SK-N-SH (cell line): ENCODE results near the gene WTIP. TPM values are rescaled to one million over a fixed set of nuclear protein-coding genes. Genes with fewer than 3 reads are reported as not detected.

Experiments
- CTCF ChIA-PET: fragments of 300-600, 350-600 bp; formaldehyde crosslinking; extraction: SDS; loops from one replicate; lab custom pipeline; 2021; lab: Yijun Ruan, JAX
- POLR2A ChIA-PET: fragments of 350-600 bp; sonication (Branson Sonifier 250); formaldehyde crosslinking; extraction: SDS; loops from one replicate; lab custom pipeline; 2020; ENCODE audit warnings: antibody characterized with exemption, inconsistent platforms; lab: Yijun Ruan, JAX
- DNase-seq: peaks from one replicate; pipeline ENCODE4 v3.0.0; 2012
- H2AFZ ChIP-seq: fragments of 200-600 bp; sonication (generic); 2 replicates; pipeline ENCODE4 v1.8.1; 2016; ENCODE audit warnings: antibody characterized with exemption, mild to moderate bottlenecking, low read depth
- H3F3A ChIP-seq: fragments of 200-600 bp; sonication (generic); replicated peaks from 2 replicates; pipeline ENCODE3; 2016; ENCODE audit warnings: antibody characterized with exemption, mild to moderate bottlenecking; ENCODE audit not compliant: insufficient read depth
- H3K27ac ChIP-seq, 2 experiments: fragments of 200-500 bp in 1 of 2; fragments of 200-600 bp in 1 of 2; sonication (Bioruptor generic) in 1 of 2; sonication (generic), shearing (Covaris generic) in 1 of 2; 2 replicates each; pipeline versions ENCODE4 v1.5.1 to v1.6.1; 2014 to 2016; ENCODE audit warnings: low read depth in 2 of 2, inconsistent platforms in 1 of 2, low read length in 1 of 2, mild to moderate bottlenecking in 1 of 2, mixed read lengths in 1 of 2
- H3K27me3 ChIP-seq: fragments of 200-600 bp; sonication (generic), shearing (Covaris generic); 2 replicates; pipeline ENCODE4 v1.6.1; 2016; ENCODE audit warnings: mixed run types; ENCODE audit not compliant: insufficient read depth
- H3K36me3 ChIP-seq, 2 experiments: fragments of 200-500 bp in 1 of 2; fragments of 200-600 bp in 1 of 2; sonication (Bioruptor generic) in 1 of 2; sonication (generic) in 1 of 2; replicated peaks in 1 of 2; 2 replicates each; pipeline versions ENCODE3 to v1.5.1; 2014 to 2016; ENCODE audit warnings: low read length in 1 of 2, mild to moderate bottlenecking in 1 of 2; ENCODE audit not compliant: insufficient read depth in 2 of 2, control insufficient read depth in 1 of 2
- H3K4me1 ChIP-seq, 2 experiments: fragments of 200-500 bp in 1 of 2; fragments of 200-600 bp in 1 of 2; sonication (Bioruptor generic) in 1 of 2; sonication (generic), shearing (Covaris generic) in 1 of 2; 2 replicates each; pipeline versions ENCODE4 v1.5.1 to v1.6.1; 2014 to 2016; ENCODE audit warnings: low read depth in 1 of 2, low read length in 1 of 2, mixed run types in 1 of 2; ENCODE audit not compliant: insufficient read depth in 2 of 2, control insufficient read depth in 1 of 2
- H3K4me2 ChIP-seq: fragments of 200-600 bp; sonication (generic), shearing (Covaris generic); 2 replicates; pipeline ENCODE4 v1.6.1; 2017; ENCODE audit warnings: mixed run types
- H3K4me3 ChIP-seq, 2 experiments: fragments of 200-500 bp in 1 of 2; fragments of 200-600 bp in 1 of 2; sonication (Bioruptor generic) in 1 of 2; sonication (generic), shearing (Covaris generic) in 1 of 2; 2 replicates each; pipeline versions ENCODE4 v1.5.1 to v1.8.1; 2014 to 2016; ENCODE audit warnings: low read depth in 2 of 2, inconsistent platforms in 1 of 2, low read length in 1 of 2, mild to moderate bottlenecking in 1 of 2, mixed read lengths in 1 of 2, moderate library complexity in 1 of 2
- H3K79me2 ChIP-seq: fragments of 200-600 bp; sonication (generic); 2 replicates; pipeline ENCODE4 v1.8.1; 2017; ENCODE audit warnings: mild to moderate bottlenecking; ENCODE audit not compliant: insufficient read depth
- H3K9ac ChIP-seq: fragments of 200-600 bp; sonication (generic); 2 replicates; pipeline ENCODE4 v1.6.1; 2017; ENCODE audit warnings: mixed run types
- H3K9me2 ChIP-seq: fragments of 200-600 bp; sonication (generic); 2 replicates; pipeline ENCODE4 v1.6.1; 2017; ENCODE audit warnings: mixed run types
- H3K9me3 ChIP-seq: fragments of 200-600 bp; sonication (generic); 2 replicates; pipeline ENCODE4 v1.6.1; 2017; ENCODE audit warnings: mixed run types, mild to moderate bottlenecking, moderate library complexity
- H4K20me1 ChIP-seq: fragments of 200-600 bp; sonication (generic); 2 replicates; pipeline ENCODE4 v1.6.1; 2017; ENCODE audit warnings: mild to moderate bottlenecking, mixed run types; ENCODE audit not compliant: insufficient read depth
- CHD2 ChIP-seq: fragments of 150-350 bp; IDR thresholded peaks from 2 replicates; pipeline ENCODE4 v1.6.1; 2018; ENCODE audit warnings: low read length; ENCODE audit not compliant: partially characterized antibody
- ELF1 ChIP-seq: IDR thresholded peaks from 2 replicates; pipeline ENCODE4 v1.4.0; 2012
- EP300 ChIP-seq, 2 experiments: IDR thresholded peaks; 2 replicates each; pipeline versions ENCODE4 v1.4.0 to v1.6.1; 2012; ENCODE audit warnings: borderline replicate concordance in 1 of 2, low read depth in 1 of 2, low read length in 1 of 2
- FOXM1 ChIP-seq: IDR thresholded peaks from 2 replicates; pipeline ENCODE4 v1.4.0; 2012; ENCODE audit warnings: low read depth, mild to moderate bottlenecking
- GATA2 ChIP-seq: sonication (generic); formaldehyde crosslinking; IDR thresholded peaks from 2 replicates; pipeline ENCODE4 v1.5.0; 2020; ENCODE audit warnings: mild to moderate bottlenecking, missing genetic modification reagents
- JUND ChIP-seq: IDR thresholded peaks from 2 replicates; pipeline ENCODE4 v1.4.0; 2012
- MXI1 ChIP-seq: IDR thresholded peaks from 2 replicates; pipeline ENCODE4 v1.6.1; 2012; ENCODE audit warnings: mild to moderate bottlenecking, low read depth, low read length, improper control_type of control experiment
- NFIC ChIP-seq: IDR thresholded peaks from 2 replicates; pipeline ENCODE4 v1.4.0; 2012; ENCODE audit warnings: borderline replicate concordance
- PBX3 ChIP-seq: IDR thresholded peaks from 2 replicates; pipeline ENCODE4; 2012
- POLR2AphosphoS5 ChIP-seq: IDR thresholded peaks from 2 replicates; pipeline ENCODE4 v1.6.1; 2012; ENCODE audit warnings: low read depth, low read length
- RCOR1 ChIP-seq: fragments of 150-350 bp; IDR thresholded peaks from 2 replicates; pipeline ENCODE4 v1.6.1; 2017; ENCODE audit warnings: antibody characterized with exemption, low read length
- REST ChIP-seq: IDR thresholded peaks from 2 replicates; pipeline ENCODE4 v1.6.1; 2012; ENCODE audit warnings: mild to moderate bottlenecking, low read depth, low read length, moderate library complexity
- RFX5 ChIP-seq: IDR thresholded peaks from 2 replicates; pipeline ENCODE4 v1.6.1; 2012; ENCODE audit warnings: mild to moderate bottlenecking, improper control_type of control experiment, low read length
- RXRA ChIP-seq: IDR thresholded peaks from 2 replicates; pipeline ENCODE4 v1.4.0; 2012; ENCODE audit warnings: low read depth, mild to moderate bottlenecking, borderline replicate concordance
- SMC3 ChIP-seq: IDR thresholded peaks from 2 replicates; pipeline ENCODE4 v1.6.1; 2012; ENCODE audit warnings: low read depth, low read length, improper control_type of control experiment
- TAF1 ChIP-seq: IDR thresholded peaks from 2 replicates; pipeline ENCODE4 v1.6.1; 2012; ENCODE audit warnings: low read depth, mild to moderate bottlenecking, low read length, moderate library complexity, borderline replicate concordance
- USF1 ChIP-seq: IDR thresholded peaks from 2 replicates; pipeline ENCODE4 v1.4.0; 2012; ENCODE audit warnings: low read depth, borderline replicate concordance
- WGBS: methylation state at CpG from one replicate; pipeline ENCODE4 v1.1.6; 2017; ENCODE audit warnings: low lambda C conversion rate; 5-methylcytosine and 5-hydroxymethylcytosine counted together
- polyA plus RNA-seq, 3 experiments: library from polyadenylated mRNA; depleted of rRNA; stranded (reverse); fragments of >200 nt; gene quantifications; 2 replicates each; pipeline ENCODE4 v1.2.3, GENCODE V29; 2012
- TF ChIP-seq, protein P1 (sequence below): fragments of 150-350 bp; IDR thresholded peaks from 2 replicates; pipeline ENCODE4 v1.6.1; 2016; ENCODE audit warnings: mild to moderate bottlenecking, low read depth, low read length
- TF ChIP-seq, protein P2 (sequence below): IDR thresholded peaks from 2 replicates; pipeline ENCODE4 v1.4.0; 2012; ENCODE audit warnings: low read depth, borderline replicate concordance

WTIP gene
- polyA plus RNA-seq, 1 of the 3 experiments (the other 2 are of a cell fraction) = 27.7 TPM

- POLR2A ChIA-PET = no interaction called here
These were observed 6.1 kb downstream of the WTIP start for GRCh38 chr19:34487651-34488051.

More at GRCh38 chr19:34487651-34488051, 6.1 kb downstream of the WTIP start:
- Histone ChIP-seq H3K9ac (no peak overlapping the region), H3K79me2 (peaks cover 88% of the 10 kb centered on the region), H4K20me1 (peaks cover 71% of the 10 kb centered on the region), H3K4me1 (peaks cover 0 to 6% of the 10 kb centered on the region in 2 experiments; a peak in 2 of 4 replicates), H3F3A (no peaks in the 10 kb centered on the region), H2AFZ (no peak overlapping the region), H3K27me3 (no peaks in the 10 kb centered on the region), H3K9me3 (no peaks in the 10 kb centered on the region), H3K4me3 (no peak overlapping the region), H3K27ac (no peak overlapping the region), H3K4me2 (no peak overlapping the region), H3K9me2 (no peaks in the 10 kb centered on the region), H3K36me3 (peaks cover 0 to 3% of the 10 kb centered on the region in 2 experiments)
- TF ChIP-seq, protein P1, sequence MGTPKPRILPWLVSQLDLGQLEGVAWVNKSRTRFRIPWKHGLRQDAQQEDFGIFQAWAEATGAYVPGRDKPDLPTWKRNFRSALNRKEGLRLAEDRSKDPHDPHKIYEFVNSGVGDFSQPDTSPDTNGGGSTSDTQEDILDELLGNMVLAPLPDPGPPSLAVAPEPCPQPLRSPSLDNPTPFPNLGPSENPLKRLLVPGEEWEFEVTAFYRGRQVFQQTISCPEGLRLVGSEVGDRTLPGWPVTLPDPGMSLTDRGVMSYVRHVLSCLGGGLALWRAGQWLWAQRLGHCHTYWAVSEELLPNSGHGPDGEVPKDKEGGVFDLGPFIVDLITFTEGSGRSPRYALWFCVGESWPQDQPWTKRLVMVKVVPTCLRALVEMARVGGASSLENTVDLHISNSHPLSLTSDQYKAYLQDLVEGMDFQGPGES = no peak
- TF ChIP-seq RCOR1 = no peak
- no peak for TF ChIP-seq EP300 (IDR thresholded peaks at IDR 0.05; ENCODE audit: borderline replicate concordance in 1 of 2, low read depth in 1 of 2, low read length in 1 of 2)
- no peak for TF ChIP-seq POLR2AphosphoS5
- TF ChIP-seq RXRA = no peak
- TF ChIP-seq MXI1 = no peak
- no peak for TF ChIP-seq GATA2 (CRISPR knock-in tag)
- TF ChIP-seq, protein P2, sequence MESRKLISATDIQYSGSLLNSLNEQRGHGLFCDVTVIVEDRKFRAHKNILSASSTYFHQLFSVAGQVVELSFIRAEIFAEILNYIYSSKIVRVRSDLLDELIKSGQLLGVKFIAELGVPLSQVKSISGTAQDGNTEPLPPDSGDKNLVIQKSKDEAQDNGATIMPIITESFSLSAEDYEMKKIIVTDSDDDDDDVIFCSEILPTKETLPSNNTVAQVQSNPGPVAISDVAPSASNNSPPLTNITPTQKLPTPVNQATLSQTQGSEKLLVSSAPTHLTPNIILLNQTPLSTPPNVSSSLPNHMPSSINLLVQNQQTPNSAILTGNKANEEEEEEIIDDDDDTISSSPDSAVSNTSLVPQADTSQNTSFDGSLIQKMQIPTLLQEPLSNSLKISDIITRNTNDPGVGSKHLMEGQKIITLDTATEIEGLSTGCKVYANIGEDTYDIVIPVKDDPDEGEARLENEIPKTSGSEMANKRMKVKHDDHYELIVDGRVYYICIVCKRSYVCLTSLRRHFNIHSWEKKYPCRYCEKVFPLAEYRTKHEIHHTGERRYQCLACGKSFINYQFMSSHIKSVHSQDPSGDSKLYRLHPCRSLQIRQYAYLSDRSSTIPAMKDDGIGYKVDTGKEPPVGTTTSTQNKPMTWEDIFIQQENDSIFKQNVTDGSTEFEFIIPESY = no peak
- TF ChIP-seq SMC3 = no peak
- TF ChIP-seq CHD2 = no peak
- TF ChIP-seq JUND = no peak
- TF ChIP-seq PBX3 = no peak
- no peak for TF ChIP-seq NFIC
- TF ChIP-seq REST = no peak
- no peak for TF ChIP-seq USF1
- no peak for TF ChIP-seq ELF1
- no peak for TF ChIP-seq FOXM1
- no peak for TF ChIP-seq TAF1
- no peak for TF ChIP-seq RFX5
- DNase-seq = no peak
- CTCF ChIA-PET = no interaction called here
- 85% methylated on average over 6 of the region's 7 CpGs for WGBS
